Body of pancreas (tissue), 4 donors: ENCODE results near the gene IGF2BP2.

Experiments used
- POLR2A ChIP-seq, 3 donors: fragments of 450-650 bp; IDR thresholded peaks; one replicate each; pipeline ENCODE4 v1.6.1; 2016; ENCODE audit warnings: antibody characterized with exemption in 3 of 3, mild to moderate bottlenecking in 2 of 3
- TF ChIP-seq, protein P1 (sequence below), 7 experiments: fragments of 450-650 bp in 4 of 7; fragments of 200-600 bp in 3 of 7; sonication (generic) in 3 of 7; IDR thresholded peaks; one replicate each; pipeline ENCODE4 v1.5.1; 2016 to 2019; ENCODE audit warnings: antibody characterized with exemption in 7 of 7

DNA sequence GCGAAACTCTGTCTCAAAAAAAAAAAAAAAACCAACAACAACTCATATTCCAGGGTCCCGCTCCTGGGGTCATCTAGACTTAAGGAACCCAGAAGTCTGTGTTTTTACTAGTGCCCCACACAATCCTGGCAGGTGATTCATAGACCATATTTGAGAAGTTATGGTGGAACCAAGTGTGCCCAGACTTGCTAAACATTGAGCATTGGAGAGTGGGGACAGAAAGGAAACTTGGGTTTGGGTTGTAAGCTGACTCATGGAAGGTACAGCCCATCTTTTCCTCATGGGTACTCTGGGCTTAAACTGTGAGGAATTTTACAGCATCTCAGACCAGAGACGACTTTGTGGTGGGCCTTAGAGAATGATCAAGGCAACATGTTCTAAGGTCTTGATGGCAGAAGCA lies 18.3 kb upstream of the IGF2BP2 start:
- TF ChIP-seq, protein P1, sequence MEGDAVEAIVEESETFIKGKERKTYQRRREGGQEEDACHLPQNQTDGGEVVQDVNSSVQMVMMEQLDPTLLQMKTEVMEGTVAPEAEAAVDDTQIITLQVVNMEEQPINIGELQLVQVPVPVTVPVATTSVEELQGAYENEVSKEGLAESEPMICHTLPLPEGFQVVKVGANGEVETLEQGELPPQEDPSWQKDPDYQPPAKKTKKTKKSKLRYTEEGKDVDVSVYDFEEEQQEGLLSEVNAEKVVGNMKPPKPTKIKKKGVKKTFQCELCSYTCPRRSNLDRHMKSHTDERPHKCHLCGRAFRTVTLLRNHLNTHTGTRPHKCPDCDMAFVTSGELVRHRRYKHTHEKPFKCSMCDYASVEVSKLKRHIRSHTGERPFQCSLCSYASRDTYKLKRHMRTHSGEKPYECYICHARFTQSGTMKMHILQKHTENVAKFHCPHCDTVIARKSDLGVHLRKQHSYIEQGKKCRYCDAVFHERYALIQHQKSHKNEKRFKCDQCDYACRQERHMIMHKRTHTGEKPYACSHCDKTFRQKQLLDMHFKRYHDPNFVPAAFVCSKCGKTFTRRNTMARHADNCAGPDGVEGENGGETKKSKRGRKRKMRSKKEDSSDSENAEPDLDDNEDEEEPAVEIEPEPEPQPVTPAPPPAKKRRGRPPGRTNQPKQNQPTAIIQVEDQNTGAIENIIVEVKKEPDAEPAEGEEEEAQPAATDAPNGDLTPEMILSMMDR (IDR thresholded peaks at IDR 0.05), result no peak
- TF ChIP-seq POLR2A (IDR thresholded peaks at IDR 0.05), result no peak
